GOT3 (cell line): ENCODE results near the gene MLN.

Experiments used
- DNase-seq: peaks from one replicate; lab custom pipeline; 2025; ENCODE audit warnings: mixed read lengths; lab: John Stamatoyannopoulos, UW

MLN gene

GRCh38 chr6:33771146-33772081 is 32.4 kb downstream of the MLN start:
- DNase-seq = peak; percentile 41

GRCh38 chr6:33770833-33771145 is 33.0 kb downstream of the MLN start:
- DNase-seq = no peak

DNA sequence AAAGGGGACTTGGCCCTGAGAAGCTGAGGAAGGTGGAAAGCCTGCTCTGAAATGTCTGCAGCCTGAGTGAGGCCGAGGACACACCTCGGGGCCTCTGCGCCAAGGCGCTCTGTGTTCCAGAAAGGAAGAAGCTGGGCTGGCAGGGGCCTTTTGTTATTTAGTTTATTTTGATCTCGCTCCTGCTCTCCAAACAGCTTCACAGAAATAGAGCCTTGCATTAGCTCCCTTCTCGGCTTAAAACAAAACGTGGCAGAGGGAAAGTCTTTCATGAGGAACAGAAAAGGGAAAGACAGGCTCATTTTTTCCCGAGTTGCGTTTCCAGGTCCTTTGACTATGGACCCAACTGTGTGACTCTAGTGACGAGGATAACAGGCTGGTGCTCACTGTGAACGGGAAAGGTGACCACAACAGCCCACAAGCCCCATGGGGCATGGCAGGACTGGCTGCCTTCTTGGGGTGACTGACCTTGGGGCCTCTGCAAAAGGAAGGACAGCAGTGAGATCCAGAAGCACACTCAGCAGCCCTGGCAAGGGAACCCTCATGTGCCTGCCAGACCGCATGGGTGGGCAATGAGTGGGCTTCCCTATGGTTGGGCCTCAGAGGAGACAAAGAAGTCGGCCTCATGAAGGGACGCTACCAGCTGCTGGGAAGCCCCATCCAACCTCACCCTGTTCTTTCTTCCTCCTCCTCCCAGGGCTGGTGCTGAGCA is 33.5 kb downstream of the MLN start:
- DNase-seq = no peak

- DNase-seq = no peak
Measured at GRCh38 chr6:33769248-33769821, 34.5 kb downstream of the MLN start.

GRCh38 chr6:33768644-33769120 is 35.1 kb downstream of the MLN start:
- DNase-seq = peak; percentile 17

DNA sequence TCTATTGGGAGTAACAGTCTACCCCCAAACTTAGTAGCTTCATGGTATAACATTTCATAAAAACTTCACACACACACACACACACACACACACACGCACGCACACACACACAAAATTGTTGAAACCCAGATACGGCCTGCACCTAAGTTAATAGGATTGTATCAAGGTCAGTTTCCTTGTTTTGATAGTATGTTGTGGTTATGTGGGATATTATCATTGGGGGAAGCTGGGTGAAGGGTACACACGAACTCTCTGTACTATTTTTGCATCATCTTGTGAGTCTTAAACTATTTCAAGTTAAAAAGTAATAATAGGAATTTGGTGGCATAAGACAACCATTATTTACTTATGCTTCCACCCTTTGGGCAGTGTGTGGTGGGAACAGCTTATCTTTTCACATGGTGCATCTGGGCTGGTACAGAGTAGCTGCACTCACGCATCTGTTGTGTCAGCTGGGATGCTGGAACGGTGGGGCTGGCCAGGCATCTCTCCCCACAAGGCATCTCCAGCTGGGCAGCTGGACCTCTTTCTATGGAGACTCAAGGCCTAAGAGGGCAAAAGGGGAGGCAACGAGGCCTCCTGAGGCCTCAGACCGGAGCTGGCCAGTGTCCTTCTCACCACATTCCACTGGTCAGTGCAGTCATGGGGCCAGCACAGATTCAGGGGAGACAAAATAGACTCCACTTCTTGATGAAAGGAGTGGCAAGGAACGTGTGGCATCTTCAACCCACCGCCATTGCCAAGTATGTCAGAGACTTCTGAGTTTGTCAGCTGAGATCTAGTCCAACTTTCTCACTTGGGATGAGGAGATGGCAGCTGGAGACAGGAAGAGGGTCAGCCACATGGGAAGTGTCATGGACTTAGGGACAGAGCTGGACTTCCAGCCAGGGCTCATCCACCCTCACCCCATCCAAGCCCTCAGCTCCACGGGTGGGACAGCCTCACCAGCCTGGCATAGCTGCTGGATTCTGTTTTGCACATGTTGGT is 36.6 kb downstream of the MLN start:
- DNase-seq = no peak

GRCh38 chr6:33765368-33765767 is 38.4 kb downstream of the MLN start:
- no peak for DNase-seq

DNA sequence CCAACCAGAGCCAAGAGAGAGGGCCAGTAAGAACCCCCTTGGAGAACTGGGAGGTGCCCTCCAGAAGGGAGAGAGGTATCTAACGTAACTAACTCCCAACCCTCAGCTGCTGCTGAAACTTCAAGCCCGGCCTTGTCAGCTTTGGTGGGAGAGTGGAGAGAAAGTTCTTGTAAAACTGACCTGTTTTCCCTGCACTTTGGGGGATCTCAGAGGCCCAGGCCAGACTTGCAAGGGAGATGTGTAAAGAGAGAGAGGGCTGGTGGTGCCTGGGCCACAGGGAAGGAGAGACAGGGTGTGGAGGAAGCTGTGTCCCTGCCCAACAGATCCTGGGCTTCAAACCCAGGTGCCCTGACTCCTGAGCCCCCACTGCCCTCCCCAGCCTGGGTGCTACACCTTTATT is 39.8 kb downstream of the MLN start:
- no peak for DNase-seq

DNA sequence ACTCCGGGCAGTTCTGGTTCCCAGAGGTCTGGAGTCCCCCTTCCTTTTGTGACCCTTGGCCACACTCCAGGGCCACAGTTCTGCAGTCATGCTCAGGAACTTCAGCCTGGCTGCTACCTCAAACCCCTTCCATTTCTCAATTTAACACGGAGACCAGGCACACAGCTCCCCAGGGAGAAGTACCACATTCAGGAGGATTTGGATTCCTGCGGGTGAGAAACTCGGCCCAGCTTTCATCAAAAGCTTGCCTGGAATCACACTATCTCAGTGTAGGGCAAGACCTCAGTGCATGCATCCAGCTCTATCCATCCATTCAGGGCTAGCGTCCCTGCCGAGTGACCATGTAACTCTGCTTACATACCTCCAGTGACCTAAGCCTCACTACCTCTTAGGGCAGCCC is 40.3 kb downstream of the MLN start:
- DNase-seq = no peak

DNA sequence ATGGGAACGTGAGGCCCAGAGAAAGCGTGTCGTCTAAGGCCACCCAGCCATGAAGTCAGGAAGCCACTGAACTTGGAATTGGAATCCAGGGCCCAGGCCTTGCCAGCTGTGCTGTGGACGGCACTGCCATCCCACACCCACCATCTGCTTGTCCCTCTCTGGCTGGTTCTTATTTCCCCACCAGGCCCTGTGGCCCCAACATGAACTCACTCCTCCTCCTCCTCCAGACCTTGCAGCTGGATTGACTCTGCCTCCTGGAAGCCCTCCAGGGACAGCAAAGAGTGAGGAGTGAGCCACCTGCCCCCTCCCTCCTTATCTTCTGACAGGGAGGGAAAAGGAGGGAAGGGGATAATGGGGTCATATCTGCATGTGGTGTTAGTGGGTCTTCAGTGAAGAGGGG is 41.1 kb downstream of the MLN start:
- DNase-seq = no peak

DNA sequence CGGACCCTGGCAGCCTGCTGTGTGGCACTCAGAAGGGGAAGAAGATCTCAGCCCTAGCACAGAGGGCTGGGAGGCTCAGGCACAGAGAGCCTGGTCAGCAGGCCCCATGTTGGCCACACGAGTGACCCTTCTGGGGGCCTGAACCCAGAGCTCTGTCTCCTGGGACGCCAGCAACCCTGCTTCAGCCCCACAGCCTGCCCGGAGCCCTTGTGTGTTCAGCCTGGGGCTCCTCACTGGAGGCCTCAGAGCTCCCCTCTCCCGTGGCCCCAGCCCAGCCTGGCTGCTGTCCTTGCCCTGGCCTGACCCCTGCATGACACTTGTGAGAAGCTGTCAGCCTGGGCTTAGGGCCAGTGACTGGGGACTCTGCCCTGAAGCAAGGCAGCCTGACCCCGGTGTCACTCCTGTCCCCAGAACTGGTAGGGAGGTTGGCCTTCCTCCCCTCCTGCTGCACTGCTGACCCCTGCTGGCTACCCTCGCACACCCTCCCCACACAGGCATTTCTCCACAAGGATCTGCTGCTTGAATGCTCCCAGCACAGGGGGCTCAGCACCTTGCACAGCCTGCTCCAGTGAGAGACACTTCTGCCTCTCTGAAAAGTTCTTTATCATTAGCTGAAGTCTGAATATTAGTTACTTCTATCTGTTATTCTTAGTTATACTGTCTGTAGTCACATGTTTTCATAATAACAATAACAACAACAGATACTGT is 41.7 kb downstream of the MLN start:
- DNase-seq = no peak

DNA sequence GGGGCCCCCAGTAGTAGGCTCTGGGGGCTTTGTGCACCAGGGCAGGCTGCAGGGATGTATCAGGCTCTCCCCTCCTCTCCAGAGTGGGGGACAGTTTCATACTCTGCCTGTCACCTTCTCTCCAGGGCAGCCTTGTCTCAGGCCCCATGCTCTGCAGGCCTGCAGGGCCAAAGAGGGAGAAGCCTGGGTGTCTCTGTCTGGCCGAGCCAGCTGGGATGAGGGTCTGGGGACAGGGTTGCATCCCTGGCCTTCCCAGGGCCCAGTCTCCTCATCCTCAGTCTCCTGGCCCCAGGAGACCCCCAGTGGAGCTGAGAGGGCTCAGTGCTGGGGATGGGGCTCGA is 42.3 kb downstream of the MLN start:
- DNase-seq = no peak

- DNase-seq = no peak
Measured at GRCh38 chr6:33759887-33760629, 43.7 kb downstream of the MLN start.

DNA sequence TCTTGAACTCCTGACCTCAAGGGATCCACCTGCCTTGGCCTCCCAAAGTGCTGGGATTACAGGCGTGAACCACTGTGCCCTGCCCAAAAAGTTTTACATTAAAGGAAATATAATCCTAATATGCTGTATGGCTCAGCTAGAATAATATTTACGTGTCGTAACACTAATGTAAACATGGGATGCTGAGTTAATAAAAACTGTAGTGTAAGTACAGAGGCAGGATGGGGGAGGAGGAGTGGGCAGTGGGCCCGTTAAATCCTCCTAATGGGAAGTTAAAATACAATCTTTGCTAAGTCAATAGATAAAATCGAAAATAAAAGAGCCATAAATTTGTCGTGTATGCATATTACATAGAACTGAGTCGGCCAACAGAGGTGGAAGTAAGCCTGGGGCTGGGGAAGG is 45.0 kb downstream of the MLN start:
- no peak for DNase-seq

- DNase-seq = no peak
Measured at GRCh38 chr6:33757906-33758305, 45.9 kb downstream of the MLN start.

- no peak for DNase-seq
Measured at GRCh38 chr6:33757113-33757512, 46.7 kb downstream of the MLN start.

GRCh38 chr6:33756211-33756954 is 47.4 kb downstream of the MLN start:
- DNase-seq = no peak

- no peak for DNase-seq
Measured at GRCh38 chr6:33755070-33755869, 48.5 kb downstream of the MLN start.

- DNase-seq = no peak
Measured at GRCh38 chr6:33754222-33754621, 49.6 kb downstream of the MLN start.
